Measurements from ENCODE around the gene PTHLH. TPM values are rescaled to one million over a fixed set of nuclear protein-coding genes. Genes with fewer than 3 reads are reported as not detected.

The PTHLH gene
- total RNA-seq, 4 donors from 2014 or later, result not detected

DNA sequence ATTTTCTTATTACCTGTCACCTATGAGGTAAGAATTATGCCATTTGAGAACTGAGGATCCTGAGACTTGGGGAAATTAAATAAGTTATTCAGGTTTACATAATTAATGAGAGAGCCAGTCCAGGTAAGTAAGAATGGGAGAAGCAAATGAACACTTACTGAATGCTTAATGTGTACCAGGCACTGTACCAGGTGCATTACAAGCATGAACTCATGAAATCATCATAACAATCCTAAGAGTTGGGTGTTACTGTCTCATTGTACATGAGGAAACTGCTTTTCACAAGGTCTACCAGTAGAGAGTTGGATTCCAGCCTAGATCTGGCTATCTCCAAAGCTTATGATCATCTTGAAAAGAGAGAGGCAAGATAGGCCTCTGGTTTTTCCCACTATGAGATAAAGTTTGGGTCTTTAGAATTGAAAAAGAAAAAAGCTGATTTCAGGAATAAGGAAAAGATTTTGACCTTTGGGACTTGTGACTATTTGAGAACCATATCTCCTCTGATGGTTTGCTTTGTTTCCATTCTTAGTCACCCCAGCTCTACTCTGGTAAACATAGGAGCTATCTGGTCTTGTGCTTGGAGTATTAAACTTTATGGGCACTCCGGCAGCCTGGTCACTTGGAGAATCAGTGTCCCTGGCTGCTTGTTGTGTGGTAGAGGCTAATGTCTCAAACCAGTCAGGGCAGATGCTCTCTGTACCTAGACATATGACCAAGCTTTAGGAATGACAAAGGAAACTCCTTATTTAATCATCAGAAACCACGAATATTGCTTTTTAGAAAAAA is 48.0 kb downstream of the PTHLH start:
- no peaks in the 10 kb centered on the region for H3K9me3 ChIP-seq
- H3K27me3 ChIP-seq, result no peaks in the 10 kb centered on the region
- H3K4me1 ChIP-seq, result no peaks in the 10 kb centered on the region
- no peak overlapping the region for H3K27ac ChIP-seq
- TF ChIP-seq POLR2A (IDR thresholded peaks at IDR 0.05), result no peak
- TF ChIP-seq, protein P1, sequence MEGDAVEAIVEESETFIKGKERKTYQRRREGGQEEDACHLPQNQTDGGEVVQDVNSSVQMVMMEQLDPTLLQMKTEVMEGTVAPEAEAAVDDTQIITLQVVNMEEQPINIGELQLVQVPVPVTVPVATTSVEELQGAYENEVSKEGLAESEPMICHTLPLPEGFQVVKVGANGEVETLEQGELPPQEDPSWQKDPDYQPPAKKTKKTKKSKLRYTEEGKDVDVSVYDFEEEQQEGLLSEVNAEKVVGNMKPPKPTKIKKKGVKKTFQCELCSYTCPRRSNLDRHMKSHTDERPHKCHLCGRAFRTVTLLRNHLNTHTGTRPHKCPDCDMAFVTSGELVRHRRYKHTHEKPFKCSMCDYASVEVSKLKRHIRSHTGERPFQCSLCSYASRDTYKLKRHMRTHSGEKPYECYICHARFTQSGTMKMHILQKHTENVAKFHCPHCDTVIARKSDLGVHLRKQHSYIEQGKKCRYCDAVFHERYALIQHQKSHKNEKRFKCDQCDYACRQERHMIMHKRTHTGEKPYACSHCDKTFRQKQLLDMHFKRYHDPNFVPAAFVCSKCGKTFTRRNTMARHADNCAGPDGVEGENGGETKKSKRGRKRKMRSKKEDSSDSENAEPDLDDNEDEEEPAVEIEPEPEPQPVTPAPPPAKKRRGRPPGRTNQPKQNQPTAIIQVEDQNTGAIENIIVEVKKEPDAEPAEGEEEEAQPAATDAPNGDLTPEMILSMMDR (IDR thresholded peaks at IDR 0.05), result no peak
- H3K36me3 ChIP-seq, result no peaks in the 10 kb centered on the region
- no peak for DNase-seq
- H3K4me3 ChIP-seq, result no peak overlapping the region

DNA sequence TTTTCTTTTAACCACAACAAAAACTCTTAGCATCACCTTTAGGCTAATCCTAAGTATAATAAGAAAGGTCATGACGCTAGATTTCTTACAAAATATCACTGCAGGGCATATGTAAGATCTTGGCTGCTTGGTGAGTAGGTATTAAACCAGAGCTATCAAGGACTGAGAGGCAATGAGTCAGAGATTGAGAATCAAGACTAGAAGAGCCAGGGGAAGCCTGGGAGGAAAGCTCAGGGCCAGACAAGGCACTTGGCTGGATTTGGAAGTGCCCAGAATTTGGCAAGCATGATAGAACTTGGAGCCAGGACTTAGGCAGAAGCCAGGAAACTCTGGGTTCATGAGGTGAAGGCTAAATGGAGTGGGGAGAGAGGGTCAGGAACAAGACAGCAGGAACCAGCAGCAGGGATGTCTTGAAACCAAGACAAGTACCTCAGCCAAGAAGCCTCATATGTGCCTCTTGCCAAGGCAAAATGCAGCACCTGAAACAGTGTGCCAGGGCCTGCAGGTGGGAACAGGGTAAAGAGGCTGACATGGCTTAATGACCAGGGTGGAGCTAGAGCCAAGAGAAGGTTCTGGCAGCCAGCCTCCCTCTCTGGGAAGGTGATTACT is 49.9 kb downstream of the PTHLH start:
- H3K4me1 ChIP-seq, result no peaks in the 10 kb centered on the region
- TF ChIP-seq, protein P1 (IDR thresholded peaks at IDR 0.05), result no peak
- TF ChIP-seq POLR2A (IDR thresholded peaks at IDR 0.05), result no peak
- no peaks in the 10 kb centered on the region for H3K36me3 ChIP-seq
- H3K27me3 ChIP-seq, result no peaks in the 10 kb centered on the region
- no peak overlapping the region for H3K4me3 ChIP-seq
- H3K27ac ChIP-seq, result no peak overlapping the region
- DNase-seq, result no peak
- H3K9me3 ChIP-seq, result no peaks in the 10 kb centered on the region

DNA sequence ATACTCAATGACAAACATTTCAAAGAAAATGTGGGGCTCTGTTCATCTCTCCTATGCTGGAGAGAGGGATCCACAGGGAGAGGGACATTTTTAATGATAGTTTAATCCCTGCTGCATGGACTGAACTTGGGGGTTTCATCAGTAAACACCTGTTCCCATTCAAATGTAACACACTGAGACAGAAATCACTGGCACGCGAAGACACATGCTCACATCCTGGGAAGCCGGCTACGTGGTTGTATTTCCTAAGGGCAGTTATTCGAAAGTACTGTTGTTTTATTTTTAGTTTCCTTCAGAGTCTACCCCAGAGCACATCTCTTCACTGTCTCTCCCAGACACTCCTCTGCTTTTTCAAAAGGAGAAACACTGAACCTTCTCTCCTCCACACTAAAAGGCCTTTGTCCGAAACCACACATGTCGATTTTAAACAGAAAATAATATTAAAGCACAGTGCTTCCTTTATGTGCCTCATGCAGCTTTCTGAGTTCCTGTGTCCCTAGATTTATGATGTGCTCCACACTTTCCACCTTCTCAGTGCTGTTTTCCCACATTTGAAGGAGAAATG is 52.8 kb downstream of the PTHLH start:
- Histone ChIP-seq H3K9me3 (no peaks in the 10 kb centered on the region), H3K27ac (no peak overlapping the region), H3K4me3 (no peak overlapping the region), H3K4me1 (no peaks in the 10 kb centered on the region), H3K36me3 (no peaks in the 10 kb centered on the region), H3K27me3 (no peaks in the 10 kb centered on the region)
- no peak for DNase-seq
- TF ChIP-seq, protein P1 (IDR thresholded peaks at IDR 0.05), result no peak
- TF ChIP-seq POLR2A (IDR thresholded peaks at IDR 0.05), result no peak

DNA sequence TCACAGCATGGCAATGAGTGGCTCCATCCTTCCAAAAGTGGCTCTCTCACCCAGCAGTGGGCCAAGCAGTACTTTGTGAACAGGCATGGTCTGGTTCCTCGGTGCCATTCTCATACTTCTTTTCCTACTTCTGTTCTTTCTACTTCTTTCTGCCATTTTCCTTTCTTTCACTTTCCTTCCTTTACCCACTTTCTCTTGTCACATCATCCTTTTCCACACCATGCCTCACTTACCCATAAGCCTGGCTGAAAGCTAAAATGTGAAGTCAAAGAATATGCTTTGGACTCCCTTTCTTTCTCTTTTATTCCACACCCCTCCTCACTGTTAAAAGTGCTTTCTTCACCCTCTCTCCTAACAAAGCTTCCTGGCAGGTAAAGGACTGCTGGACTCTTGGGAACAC is 57.0 kb downstream of the PTHLH start:
- no peak overlapping the region for H3K4me3 ChIP-seq
- H3K4me1 ChIP-seq, result no peaks in the 10 kb centered on the region
- no peak overlapping the region for H3K27ac ChIP-seq
- TF ChIP-seq, protein P1 (IDR thresholded peaks at IDR 0.05), result no peak
- no peaks in the 10 kb centered on the region for H3K27me3 ChIP-seq
- no peak for DNase-seq
- H3K9me3 ChIP-seq, result no peaks in the 10 kb centered on the region
- no peaks in the 10 kb centered on the region for H3K36me3 ChIP-seq

DNA sequence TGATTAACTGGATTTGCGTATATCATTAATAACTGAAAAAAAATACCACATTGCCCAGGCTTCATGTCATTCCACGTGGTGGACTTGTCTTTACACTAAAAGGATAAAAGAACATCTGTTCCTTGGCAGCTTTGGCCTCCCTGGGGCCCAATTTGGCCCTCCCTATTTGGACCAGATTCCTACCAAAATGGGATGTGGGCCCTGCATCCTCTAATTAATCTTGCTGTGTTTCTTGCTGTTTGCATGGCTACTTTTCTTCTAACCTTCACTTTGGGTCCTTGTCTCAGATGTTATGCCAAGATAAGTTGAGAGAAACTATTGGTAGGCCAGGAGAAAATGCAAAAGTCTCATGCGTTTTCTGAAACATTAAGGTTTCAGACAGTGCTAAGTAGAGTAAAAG is 57.5 kb downstream of the PTHLH start:
- no peak overlapping the region for H3K4me3 ChIP-seq
- H3K4me1 ChIP-seq, result no peaks in the 10 kb centered on the region
- no peak overlapping the region for H3K27ac ChIP-seq
- H3K27me3 ChIP-seq, result no peaks in the 10 kb centered on the region
- H3K36me3 ChIP-seq, result no peaks in the 10 kb centered on the region
- no peak for DNase-seq
- no peaks in the 10 kb centered on the region for H3K9me3 ChIP-seq
- TF ChIP-seq POLR2A (IDR thresholded peaks at IDR 0.05), result no peak
- TF ChIP-seq, protein P1 (IDR thresholded peaks at IDR 0.05), result no peak
